Raji (cell line): ENCODE measurements around the gene MAVS.

Experiments
- POLR2A ChIP-seq: IDR thresholded peaks from 2 replicates; pipeline ENCODE4 v1.6.1; 2011; ENCODE audit warnings: low read depth, low read length, control low read depth; ENCODE audit not compliant: insufficient read depth

The MAVS gene

DNA sequence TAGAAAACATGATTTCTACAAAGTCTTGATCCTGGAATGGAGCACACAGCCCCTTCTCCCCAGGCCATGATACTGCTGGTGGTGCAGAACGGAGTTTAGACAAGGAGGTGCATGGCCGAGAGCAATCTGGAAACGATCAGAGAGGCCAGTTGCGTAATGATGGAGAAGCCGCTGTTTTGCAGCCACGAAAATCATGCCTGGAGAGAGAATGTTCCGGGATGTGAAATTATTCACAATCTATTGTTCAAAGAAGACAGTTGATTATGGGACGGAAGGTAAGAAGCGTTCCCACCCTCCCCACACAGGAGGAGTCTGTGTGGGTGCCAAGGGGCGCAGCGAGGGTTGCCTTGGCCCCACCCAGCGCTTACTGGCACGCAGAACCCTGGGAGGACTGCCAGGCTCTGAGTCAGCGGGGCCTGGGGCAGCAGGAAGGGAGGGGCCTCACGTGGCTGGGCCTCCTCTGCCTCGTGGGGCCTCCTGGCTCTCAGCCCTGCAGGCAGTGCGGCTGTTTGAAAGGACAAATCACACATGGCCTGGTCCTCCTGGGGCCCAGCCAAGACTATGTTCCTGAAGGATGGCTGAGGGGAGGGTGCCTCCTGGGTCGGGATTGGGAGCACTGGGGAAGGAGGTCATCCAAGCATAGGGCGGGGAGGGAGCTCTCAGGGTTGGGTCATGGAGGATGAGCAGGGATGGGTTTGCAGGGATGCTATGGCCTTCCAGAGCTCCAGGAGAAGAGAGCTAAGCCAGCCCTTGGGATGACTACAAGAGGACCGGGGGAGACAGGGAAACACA is 35.0 kb upstream of the MAVS start:
- no peak for TF ChIP-seq POLR2A

- no peak for TF ChIP-seq POLR2A
Measured at GRCh38 chr20:3812259-3812681, 34.4 kb upstream of the MAVS start.

DNA sequence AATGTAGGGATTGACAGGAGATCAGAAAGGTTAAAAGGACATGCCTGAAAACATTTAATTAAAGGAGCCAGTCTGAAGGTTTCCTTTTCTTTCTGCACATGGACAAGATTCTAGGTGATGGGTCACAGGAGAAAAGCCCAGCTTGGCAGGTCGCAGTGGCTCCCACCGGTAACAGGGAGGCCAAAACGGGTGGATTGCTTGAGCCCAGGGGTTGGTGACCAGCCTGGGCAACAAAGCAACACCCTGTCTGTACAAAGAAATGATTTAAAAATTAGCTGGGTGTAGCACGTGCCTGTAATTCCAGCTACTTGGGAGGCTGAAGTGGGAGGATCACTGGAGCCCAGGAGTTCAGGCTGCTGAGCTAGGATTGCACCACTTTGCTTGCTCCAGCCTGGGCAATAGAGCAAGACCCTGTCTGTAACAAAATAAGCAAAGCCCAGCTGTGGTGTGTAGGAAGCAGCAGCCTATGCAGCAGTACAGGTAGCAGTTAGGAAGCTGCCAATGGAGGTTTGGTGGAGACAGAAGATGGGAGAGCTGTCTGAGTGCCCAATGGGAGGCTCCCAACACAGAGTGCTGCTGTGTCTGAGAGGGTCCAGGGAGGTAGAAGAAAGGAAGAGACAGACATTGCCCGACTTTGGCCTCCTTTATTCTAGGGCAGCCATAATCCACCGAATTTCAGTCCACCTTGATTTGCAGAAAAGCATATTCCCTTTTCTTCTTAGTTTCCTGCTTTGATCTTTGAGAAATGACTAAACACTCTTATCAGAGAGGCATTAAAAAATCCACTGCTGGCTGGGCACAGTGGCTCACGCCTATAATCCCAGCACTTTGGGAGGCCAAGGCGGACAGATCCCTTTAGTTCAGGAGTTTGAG is 33.4 kb upstream of the MAVS start:
- no peak for TF ChIP-seq POLR2A

DNA sequence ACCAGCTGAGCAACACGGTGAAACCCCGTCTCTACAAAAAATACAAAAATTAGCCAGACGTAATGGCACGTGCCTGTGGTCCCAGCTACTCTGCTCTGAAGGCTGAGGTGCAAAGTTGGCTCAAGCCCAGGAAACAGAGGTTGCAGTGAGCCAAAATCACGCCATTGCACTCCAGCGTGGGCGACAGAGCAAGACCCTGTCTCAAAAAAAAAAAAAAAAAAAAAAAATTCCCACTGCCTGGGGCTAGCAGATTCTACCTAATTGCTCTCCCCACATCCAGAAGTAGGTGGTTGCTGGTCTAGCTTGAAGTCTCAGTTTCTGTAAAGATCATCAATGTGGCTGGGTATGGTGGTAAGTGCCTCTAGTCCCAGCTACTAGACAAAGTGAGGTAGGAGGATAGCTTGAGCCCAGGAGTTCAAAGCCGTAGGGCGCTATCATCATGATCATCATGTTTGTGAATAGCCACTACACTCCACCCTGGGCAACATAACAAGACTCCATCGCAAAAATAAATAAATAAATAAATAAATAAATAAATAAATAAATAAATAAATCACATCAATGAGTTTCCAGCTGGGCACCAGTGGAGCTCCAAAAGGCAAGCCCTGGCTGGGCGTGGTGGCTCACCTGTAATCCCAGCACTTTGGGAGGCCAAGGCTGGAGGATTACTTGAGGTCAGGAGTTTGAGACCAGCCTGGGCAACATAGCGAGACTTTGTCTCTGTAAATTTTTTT is 32.6 kb upstream of the MAVS start:
- no peak for TF ChIP-seq POLR2A

DNA sequence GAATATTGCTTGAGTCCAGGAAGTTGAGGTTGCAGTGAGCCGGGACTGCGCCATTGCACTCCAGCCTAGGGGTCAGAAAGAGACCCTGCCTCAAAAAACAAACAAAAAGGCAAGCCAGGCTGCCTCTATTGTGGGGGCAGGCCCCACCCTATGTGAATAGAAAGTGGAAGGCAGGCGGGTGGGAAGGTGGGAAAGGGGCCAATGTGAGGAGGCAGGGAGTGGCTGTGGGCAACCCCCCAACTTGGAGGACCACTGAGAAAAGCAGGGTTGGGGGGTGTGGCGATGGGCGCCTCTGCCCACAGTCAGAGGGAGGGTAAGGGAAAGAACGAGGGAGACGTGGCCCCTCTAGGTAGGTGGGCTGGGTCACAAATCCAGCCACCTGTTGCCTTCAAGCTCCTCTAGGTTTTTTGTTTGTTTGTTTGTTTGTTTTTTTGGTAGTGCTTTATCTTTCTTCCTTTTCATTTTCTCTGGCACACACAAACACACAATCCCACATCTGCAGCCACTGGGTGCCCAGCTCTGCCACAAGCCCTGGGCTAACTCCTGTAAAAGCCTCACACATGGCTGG is 31.6 kb upstream of the MAVS start:
- no peak for TF ChIP-seq POLR2A

- TF ChIP-seq POLR2A, result no peak
Measured at GRCh38 chr20:3815703-3816315, 30.8 kb upstream of the MAVS start.

DNA sequence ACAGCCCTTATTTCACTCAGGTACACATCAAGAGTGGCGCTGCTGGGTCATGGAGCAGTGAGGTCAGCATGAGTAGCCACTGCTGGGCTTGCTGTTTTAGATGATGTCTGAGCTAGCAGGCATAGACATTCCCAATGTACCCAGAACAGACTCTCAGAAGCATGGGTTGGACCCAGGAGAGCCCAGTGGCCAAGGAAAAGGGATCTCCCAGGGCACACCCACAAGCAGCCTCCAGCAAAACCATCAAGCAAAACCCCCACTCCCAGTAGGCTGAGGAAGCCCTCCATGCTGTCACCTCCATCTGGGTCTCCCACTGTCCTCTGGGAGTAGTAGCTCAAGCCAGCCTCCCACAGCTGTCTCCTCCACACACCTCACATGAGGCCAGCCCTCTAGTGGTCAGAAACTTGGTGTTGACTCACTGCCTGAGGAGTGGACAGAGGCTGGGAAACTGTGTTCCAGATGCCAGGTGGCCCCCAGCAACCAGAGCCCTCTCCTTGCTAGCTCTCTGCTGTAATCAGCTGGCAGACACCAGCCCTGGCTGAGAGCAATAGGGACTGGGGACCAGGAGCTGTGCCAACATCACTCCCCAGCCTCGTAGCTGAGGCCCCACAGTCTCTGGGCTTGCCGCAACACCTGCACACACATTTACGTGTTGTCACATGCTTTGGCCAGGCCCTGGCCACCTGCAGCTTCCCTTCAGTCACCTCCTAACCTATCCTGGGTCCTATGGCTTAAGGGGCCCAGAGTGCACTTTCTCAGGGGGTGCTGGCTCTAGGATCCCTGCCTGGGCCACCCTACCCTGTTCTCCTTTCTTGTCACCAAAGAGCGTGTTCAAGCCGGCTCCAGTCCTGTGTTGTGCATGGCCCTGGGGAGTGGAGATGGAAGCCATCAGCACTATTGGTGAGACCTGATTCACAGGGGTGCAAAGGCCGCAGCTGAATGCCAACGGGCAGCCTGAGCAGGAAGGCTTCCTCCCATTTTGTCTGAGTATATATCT is 28.2 kb upstream of the MAVS start:
- no peak for TF ChIP-seq POLR2A

DNA sequence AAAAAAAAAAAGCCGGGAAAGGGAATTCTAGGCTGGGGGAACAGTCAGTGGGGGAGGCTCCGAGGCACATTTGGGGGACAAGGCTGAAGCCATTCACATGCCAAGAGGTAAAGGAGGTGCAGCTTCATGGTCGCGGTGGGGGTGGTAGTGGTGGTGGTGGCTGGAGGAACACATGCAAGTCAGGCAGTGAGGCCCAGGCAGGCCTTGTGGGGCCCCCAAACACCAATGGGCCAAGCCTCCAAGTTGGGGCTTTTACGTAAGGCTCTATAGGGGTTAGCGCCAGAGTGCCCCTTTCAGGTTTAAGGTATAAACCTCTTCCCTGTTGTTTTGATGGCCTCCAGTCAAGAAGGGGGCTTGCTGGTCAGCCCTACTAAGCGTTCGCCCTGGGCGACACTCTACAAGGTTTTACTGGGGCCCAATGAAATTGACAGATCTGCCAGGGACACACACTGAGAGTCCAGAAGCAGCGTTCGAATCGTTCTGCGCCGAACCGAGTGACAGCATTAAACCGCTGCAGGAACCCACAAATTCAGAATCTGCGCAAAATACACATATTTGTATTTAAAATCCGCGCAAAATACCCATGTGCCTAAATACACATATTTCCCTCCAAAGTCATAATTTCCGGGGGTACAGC is 27.1 kb upstream of the MAVS start:
- no peak for TF ChIP-seq POLR2A

- peak; percentile 96 for TF ChIP-seq POLR2A
Measured at GRCh38 chr20:3820048-3820900, 26.4 kb upstream of the MAVS start, which contains the start of gene AP5S1. AP5S1 (plus strand) TSS chr20:3820547; CDS start chr20:3822118, 1,571 bp downstream.

GRCh38 chr20:3820901-3821727 is 25.5 kb upstream of the MAVS start:
- TF ChIP-seq POLR2A, result no peak

- no peak for TF ChIP-seq POLR2A
Measured at GRCh38 chr20:3821996-3822395, 24.6 kb upstream of the MAVS start.
